HG02763 (cell line): ENCODE results near the gene VGLL4.

Experiments used
- ATAC-seq: cut with Tn5 transposase; IDR thresholded peaks from one replicate; pipeline ENCODE4 v1.9.1; 2021; ENCODE audit warnings: mild to moderate bottlenecking, moderate library complexity; ENCODE audit not compliant: unreplicated experiment

Gene VGLL4

GRCh38 chr3:11629716-11630115 is 14.0 kb downstream of the VGLL4 start:
- no peak for ATAC-seq

- ATAC-seq, result no peak
Measured at GRCh38 chr3:11627612-11628011, 16.1 kb downstream of the VGLL4 start.

GRCh38 chr3:11626084-11626463 is 17.6 kb downstream of the VGLL4 start:
- ATAC-seq, result peak; percentile 49

GRCh38 chr3:11625376-11626083 is 18.2 kb downstream of the VGLL4 start:
- no peak for ATAC-seq

- ATAC-seq, result no peak
Measured at GRCh38 chr3:11624704-11625375, 18.9 kb downstream of the VGLL4 start.

GRCh38 chr3:11624161-11624560 is 19.6 kb downstream of the VGLL4 start:
- ATAC-seq, result no peak

GRCh38 chr3:11622586-11623550 is 20.8 kb downstream of the VGLL4 start:
- no peak for ATAC-seq

- no peak for ATAC-seq
Measured at GRCh38 chr3:11621077-11621476, 22.6 kb downstream of the VGLL4 start.

GRCh38 chr3:11619946-11620652 is 23.6 kb downstream of the VGLL4 start:
- ATAC-seq, result no peak

GRCh38 chr3:11619461-11619860 is 24.3 kb downstream of the VGLL4 start:
- no peak for ATAC-seq

GRCh38 chr3:11618904-11619303 is 24.8 kb downstream of the VGLL4 start:
- no peak for ATAC-seq

GRCh38 chr3:11616551-11616950 is 27.2 kb downstream of the VGLL4 start:
- ATAC-seq, result no peak

- ATAC-seq, result no peak
Measured at GRCh38 chr3:11613851-11614487, 29.7 kb downstream of the VGLL4 start.

- no peak for ATAC-seq
Measured at GRCh38 chr3:11613319-11613718, 30.4 kb downstream of the VGLL4 start.

- no peak for ATAC-seq
Measured at GRCh38 chr3:11612515-11613188, 31.1 kb downstream of the VGLL4 start.

- ATAC-seq, result no peak
Measured at GRCh38 chr3:11611341-11611799, 32.3 kb downstream of the VGLL4 start.

- no peak for ATAC-seq
Measured at GRCh38 chr3:11610700-11611275, 32.9 kb downstream of the VGLL4 start.

GRCh38 chr3:11610044-11610671 is 33.6 kb downstream of the VGLL4 start:
- ATAC-seq, result no peak

- ATAC-seq, result no peak
Measured at GRCh38 chr3:11609481-11609880, 34.2 kb downstream of the VGLL4 start.
